ENCODE measurements around the gene DHX35. TPM values are rescaled to one million over a fixed set of nuclear protein-coding genes. Genes with fewer than 3 reads are reported as not detected.

Gene DHX35
- total RNA-seq, 2 experiments from 2014 or later: 7.3 to 7.6 TPM

GRCh38 chr20:39067526-39068216, 105.5 kb downstream of the DHX35 start:
- no peak overlapping the region for H3K4me3 Mint-ChIP-seq
- no peak overlapping the region for H3K27ac Mint-ChIP-seq
- TF ChIP-seq CTCF (IDR thresholded peaks at IDR 0.05): no peak
- no peaks in the 10 kb centered on the region for H3K36me3 Mint-ChIP-seq (ENCODE audit: low read depth)
- H3K4me1 Mint-ChIP-seq (ENCODE audit: low read depth): no peaks in the 10 kb centered on the region
- H3K27me3 Mint-ChIP-seq: peaks cover 23% of the 10 kb centered on the region
- intact Hi-C loops (cut with DNase I, micrococcal nuclease): no loop called here
- Histone ChIP-seq H3K36me3 (ENCODE audit: insufficient read depth, low read length) (no peaks in the 10 kb centered on the region), H3K9me3 (ENCODE audit: control insufficient read depth in 1 of 2, insufficient read depth in 1 of 2, low read length in 2 of 2) (peaks cover 0 to 10% of the 10 kb centered on the region in 2 experiments), H3K27me3 (ENCODE audit: control insufficient read depth in 1 of 2, insufficient read depth in 2 of 2, low read length in 2 of 2) (peaks cover 4 to 7% of the 10 kb centered on the region in 2 experiments), H3K27ac (ENCODE audit: low read depth in 1 of 2, low read length in 2 of 2) (no peak overlapping the region), H3K4me1 (ENCODE audit: insufficient read depth, low read length) (no peaks in the 10 kb centered on the region), H3K4me3 (ENCODE audit: low read length) (no peak overlapping the region)
- no peak for ATAC-seq (ENCODE audit: poor library complexity)
- ChIA-PET POLR2A (no interaction called here), CTCF (no interaction called here)
- DNase-seq: no peak
- no peaks in the 10 kb centered on the region for H3K9me3 Mint-ChIP-seq

GRCh38 chr20:39069976-39070375, 107.8 kb downstream of the DHX35 start:
- Histone ChIP-seq H3K4me3 (ENCODE audit: low read length) (no peak overlapping the region), H3K36me3 (ENCODE audit: insufficient read depth, low read length) (no peaks in the 10 kb centered on the region), H3K27me3 (ENCODE audit: control insufficient read depth in 1 of 2, insufficient read depth in 2 of 2, low read length in 2 of 2) (peaks cover 7 to 9% of the 10 kb centered on the region in 2 experiments), H3K27ac (ENCODE audit: low read depth in 1 of 2, low read length in 2 of 2) (no peak overlapping the region), H3K9me3 (ENCODE audit: control insufficient read depth in 1 of 2, insufficient read depth in 1 of 2, low read length in 2 of 2) (peaks cover 0 to 10% of the 10 kb centered on the region in 2 experiments), H3K4me1 (ENCODE audit: insufficient read depth, low read length) (no peaks in the 10 kb centered on the region)
- Mint-ChIP-seq H3K9me3 (no peaks in the 10 kb centered on the region), H3K4me1 (ENCODE audit: low read depth) (no peaks in the 10 kb centered on the region), H3K27me3 (peaks cover 38% of the 10 kb centered on the region), H3K27ac (no peak overlapping the region), H3K4me3 (no peak overlapping the region), H3K36me3 (ENCODE audit: low read depth) (no peaks in the 10 kb centered on the region)
- no peak for TF ChIP-seq CTCF (IDR thresholded peaks at IDR 0.05)
- CTCF ChIA-PET: no interaction called here
- POLR2A ChIA-PET: no interaction called here
- ATAC-seq (ENCODE audit: poor library complexity) (no peak), DNase-seq (no peak)
- intact Hi-C loops (cut with DNase I, micrococcal nuclease): no loop called here

GRCh38 chr20:39070484-39071231, 108.5 kb downstream of the DHX35 start:
- Histone ChIP-seq H3K27me3 (ENCODE audit: control insufficient read depth in 1 of 2, insufficient read depth in 2 of 2, low read length in 2 of 2) (peaks cover 7 to 9% of the 10 kb centered on the region in 2 experiments), H3K4me3 (ENCODE audit: low read length) (no peak overlapping the region), H3K9me3 (ENCODE audit: control insufficient read depth in 1 of 2, insufficient read depth in 1 of 2, low read length in 2 of 2) (peaks cover 0 to 10% of the 10 kb centered on the region in 2 experiments), H3K4me1 (ENCODE audit: insufficient read depth, low read length) (no peaks in the 10 kb centered on the region), H3K36me3 (ENCODE audit: insufficient read depth, low read length) (no peaks in the 10 kb centered on the region), H3K27ac (ENCODE audit: low read depth in 1 of 2, low read length in 2 of 2) (no peak overlapping the region)
- CTCF ChIA-PET: no interaction called here
- no peak for TF ChIP-seq CTCF (IDR thresholded peaks at IDR 0.05)
- ATAC-seq (ENCODE audit: poor library complexity): no peak
- intact Hi-C loops (cut with DNase I, micrococcal nuclease): no loop called here
- Mint-ChIP-seq H3K36me3 (ENCODE audit: low read depth) (no peaks in the 10 kb centered on the region), H3K27ac (no peak overlapping the region), H3K4me3 (no peak overlapping the region), H3K27me3 (peaks cover 38% of the 10 kb centered on the region), H3K4me1 (ENCODE audit: low read depth) (no peaks in the 10 kb centered on the region), H3K9me3 (no peaks in the 10 kb centered on the region)
- POLR2A ChIA-PET: no interaction called here
- DNase-seq: no peak
